Stomach (tissue), 9 donors: ENCODE data around the gene TTC21A. TPM values are rescaled to one million over a fixed set of nuclear protein-coding genes. Genes with fewer than 3 reads are reported as not detected.

ENCODE experiments used
- DNase-seq, 2 donors: peaks; one replicate each; pipeline versions ENCODE4 v3.0.0 to v3.0.0-alpha.2; 2013 to 2019
- H3K27ac ChIP-seq, 5 donors: fragments of 200-600 bp in 4 of 5; sonication (generic) in 4 of 5; one replicate each; pipeline ENCODE4 v1.5.1; 2013 to 2019; ENCODE audit warnings: mild to moderate bottlenecking in 1 of 5, moderate library complexity in 1 of 5
- H3K27me3 ChIP-seq, 3 donors: fragments of 200-600 bp; sonication (generic); one replicate each; pipeline ENCODE4 v1.5.1; 2017 to 2019; ENCODE audit warnings: mixed run types in 1 of 3
- H3K36me3 ChIP-seq, 4 donors: fragments of 200-600 bp; sonication (generic); 1 replicate in 3 of 4; 2 replicates in 1 of 4; pipeline ENCODE4 v1.5.1; 2016 to 2019
- H3K4me1 ChIP-seq, 4 donors: fragments of 200-600 bp; sonication (generic); one replicate each; pipeline ENCODE4 v1.5.1; 2016 to 2019
- H3K4me3 ChIP-seq, 4 donors: fragments of 200-600 bp; sonication (generic) in 3 of 4; one replicate each; pipeline ENCODE4 v1.5.1; 2016 to 2019; ENCODE audit warnings: mild to moderate bottlenecking in 1 of 4
- H3K9me3 ChIP-seq, 4 donors: fragments of 200-600 bp; sonication (generic); one replicate each; pipeline ENCODE4 v1.5.1; 2016 to 2019
- CTCF ChIP-seq, 7 experiments: fragments of 450-650 bp in 4 of 7; fragments of 200-600 bp in 3 of 7; sonication (generic) in 3 of 7; IDR thresholded peaks; one replicate each; pipeline ENCODE4 v1.5.1; 2016 to 2019; ENCODE audit warnings: antibody characterized with exemption in 7 of 7, control low read depth in 2 of 7, mild to moderate bottlenecking in 1 of 7
- EP300 ChIP-seq: sonication (generic); formaldehyde crosslinking; IDR thresholded peaks from one replicate; pipeline ENCODE4 v1.6.1; 2017; ENCODE audit warnings: antibody characterized with exemption
- POLR2A ChIP-seq, 4 donors: fragments of 450-650 bp; IDR thresholded peaks; one replicate each; pipeline ENCODE4 v1.6.1; 2016; ENCODE audit warnings: antibody characterized with exemption in 4 of 4, control low read depth in 2 of 4, mild to moderate bottlenecking in 1 of 4, moderate library complexity in 1 of 4
- POLR2AphosphoS5 ChIP-seq, 3 donors: sonication (generic); formaldehyde crosslinking; IDR thresholded peaks; one replicate each; pipeline ENCODE4 v1.6.1; 2016; ENCODE audit warnings: antibody characterized with exemption in 3 of 3
- WGBS, 5 donors: extraction: QIAGEN DNeasy Blood & Tissue Kit in 3 of 5; methylation state at CpG; one replicate each; pipeline versions ENCODE4 v1.1.5 to v1.1.7; 2013 to 2018; 5-methylcytosine and 5-hydroxymethylcytosine counted together
- intact Hi-C: fragments of 100-400 bp; cut with DNase I; formaldehyde crosslinking; loops from one replicate; pipeline ENCODE4 v1.15.1; 2023; ENCODE audit warnings: low total_unique reads
- polyA plus RNA-seq, 3 donors: library from polyadenylated mRNA; stranded (reverse); fragments of 200-250 nt; gene quantifications; one replicate each; pipeline ENCODE4 v1.2.3, GENCODE V29; 2013
- total RNA-seq, 5 donors: library from RNA; depleted of rRNA; stranded (reverse); fragments of >200 nt; gene quantifications; one replicate each; pipeline versions ENCODE4 v1.1.0 to v1.2.3, GENCODE V29; 2014 to 2016
- donor health status: healthy with polysubstance abuse.
- donor health status: Bipolar disorder and iron deficiency.
- donor health status: healthy.

TTC21A gene
- total and polyA plus RNA-seq, 8 donors = 0.89 to 17.7 (median 6.3) TPM

- Histone ChIP-seq H3K36me3 (peaks cover 0 to 44% (median 27%) of the 10 kb centered on the region in 4 donors), H3K27ac (no peak overlapping the region), H3K4me3 (no peak overlapping the region), H3K9me3 (no peaks in the 10 kb centered on the region), H3K4me1 (peaks cover 13 to 16% (median 14%) of the 10 kb centered on the region in 4 donors), H3K27me3 (no peaks in the 10 kb centered on the region)
- TF ChIP-seq POLR2A (IDR thresholded peaks at IDR 0.05) = no peak
- no peak for TF ChIP-seq POLR2AphosphoS5 (IDR thresholded peaks at IDR 0.05)
- TF ChIP-seq CTCF (IDR thresholded peaks at IDR 0.05) = no peak
- no peak for TF ChIP-seq EP300
- intact Hi-C loops = loop anchor here (5.0 kb wide), 1 partner anchor 171 kb away; no protein-coding TSS in a partner anchor
- WGBS, 5 donors = 84 to 93% (median 90%) methylated on average over 2 of the region's 2 CpGs
- DNase-seq = no peak
Measured at GRCh38 chr3:39121621-39122020, 14.1 kb downstream of the TTC21A start.

- TF ChIP-seq EP300 (no peak), CTCF (IDR thresholded peaks at IDR 0.05) (no peak), POLR2AphosphoS5 (IDR thresholded peaks at IDR 0.05) (no peak), POLR2A (IDR thresholded peaks at IDR 0.05) (no peak)
- Histone ChIP-seq H3K4me1 (peaks cover 16 to 23% (median 18%) of the 10 kb centered on the region in 4 donors), H3K27ac (no peak overlapping the region), H3K4me3 (no peak overlapping the region), H3K9me3 (no peaks in the 10 kb centered on the region), H3K36me3 (peaks cover 0 to 36% (median 24%) of the 10 kb centered on the region in 4 donors), H3K27me3 (no peaks in the 10 kb centered on the region)
- DNase-seq = no peak
- 70 to 92% (median 84%) methylated on average over 1 of the region's 1 CpG for WGBS, 5 donors
- intact Hi-C loops = loop anchor here (5.0 kb wide), 1 partner anchor 169 kb away; no protein-coding TSS in a partner anchor
Measured at GRCh38 chr3:39122813-39123212, 15.3 kb downstream of the TTC21A start.

- TF ChIP-seq CTCF (IDR thresholded peaks at IDR 0.05) (peak in 5 of 7 experiments; percentile 32 to 71 (median 43)), POLR2A (IDR thresholded peaks at IDR 0.05) (no peak), POLR2AphosphoS5 (IDR thresholded peaks at IDR 0.05) (peak in 1 of 3 donors; percentile 61)
- Histone ChIP-seq H3K36me3 (peaks cover 0 to 22% (median 12%) of the 10 kb centered on the region in 4 donors), H3K9me3 (no peaks in the 10 kb centered on the region), H3K27me3 (no peaks in the 10 kb centered on the region), H3K27ac (peak overlapping the region; percentile 38 to 77 (median 54)), H3K4me3 (no peak overlapping the region), H3K4me1 (peaks cover 16 to 24% (median 21%) of the 10 kb centered on the region in 4 donors)
- WGBS, 5 donors = 51 to 65% (median 55%) methylated on average over 4 to 5 of the region's 5 CpGs
- DNase-seq = peak; percentile 65 to 78
- intact Hi-C loops = loop anchor here (5.0 kb wide), 2 partner anchors 67 to 167 kb away; partner anchors contain the start of gene XIRP1
Measured at GRCh38 chr3:39124876-39125840, 17.7 kb downstream of the TTC21A start.

GRCh38 chr3:39125841-39126500, 18.5 kb downstream of the TTC21A start:
- no peaks in the 10 kb centered on the region for H3K27me3 ChIP-seq
- H3K36me3 ChIP-seq = peaks cover 0 to 14% (median 5%) of the 10 kb centered on the region in 4 donors
- DNase-seq = peak in 1 of 2 donors; percentile 64
- H3K9me3 ChIP-seq = no peaks in the 10 kb centered on the region
- peaks cover 20 to 32% (median 25%) of the 10 kb centered on the region in 4 donors for H3K4me1 ChIP-seq
- WGBS, 5 donors = 40 to 52% (median 49%) methylated on average over 12 of the region's 12 CpGs
- no peak for TF ChIP-seq POLR2AphosphoS5 (IDR thresholded peaks at IDR 0.05)
- TF ChIP-seq CTCF (IDR thresholded peaks at IDR 0.05) = no peak
- TF ChIP-seq EP300 = no peak
- TF ChIP-seq POLR2A (IDR thresholded peaks at IDR 0.05) = no peak
- H3K4me3 ChIP-seq = no peak overlapping the region
- peak overlapping the region; percentile 38 to 77 (median 54) for H3K27ac ChIP-seq
- intact Hi-C loops = loop anchor here (5.0 kb wide), 1 partner anchor 66 kb away; the partner anchor contains the start of gene XIRP1
